NB4 (cell line): ENCODE data around the gene PRMT7.

ENCODE experiments used
- CTCF ChIP-seq: IDR thresholded peaks from one replicate; pipeline ENCODE4 v1.5.1; 2012; ENCODE audit warnings: low read depth, low read length
- MYC ChIP-seq: IDR thresholded peaks from 2 replicates; pipeline ENCODE4 v1.6.1; 2011; ENCODE audit warnings: low read depth, low read length
- POLR2A ChIP-seq: IDR thresholded peaks from 2 replicates; pipeline ENCODE4 v1.6.1; 2011; ENCODE audit warnings: mild to moderate bottlenecking; ENCODE audit not compliant: insufficient read length; ENCODE audit errors: extremely low read depth
- TF ChIP-seq, protein P1 (sequence below): IDR thresholded peaks from 2 replicates; pipeline ENCODE4 v1.6.1; 2011; ENCODE audit warnings: low read depth, low read length

- TF ChIP-seq POLR2A (no peak), MYC (no peak), CTCF (no peak)
- TF ChIP-seq, protein P1, sequence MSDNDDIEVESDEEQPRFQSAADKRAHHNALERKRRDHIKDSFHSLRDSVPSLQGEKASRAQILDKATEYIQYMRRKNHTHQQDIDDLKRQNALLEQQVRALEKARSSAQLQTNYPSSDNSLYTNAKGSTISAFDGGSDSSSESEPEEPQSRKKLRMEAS, result no peak
These were observed 22.6 kb upstream of the PRMT7 start for GRCh38 chr16:68288252-68288650.
